Measurements from ENCODE around the gene DACH1. TPM values are rescaled to one million over a fixed set of nuclear protein-coding genes. Genes with fewer than 3 reads are reported as not detected.

DACH1 gene
- total and polyA plus RNA-seq, 2 donors (not counting 1 experiment from before 2014, with no cell fraction given), result 0.02 to 0.33 TPM

DNA sequence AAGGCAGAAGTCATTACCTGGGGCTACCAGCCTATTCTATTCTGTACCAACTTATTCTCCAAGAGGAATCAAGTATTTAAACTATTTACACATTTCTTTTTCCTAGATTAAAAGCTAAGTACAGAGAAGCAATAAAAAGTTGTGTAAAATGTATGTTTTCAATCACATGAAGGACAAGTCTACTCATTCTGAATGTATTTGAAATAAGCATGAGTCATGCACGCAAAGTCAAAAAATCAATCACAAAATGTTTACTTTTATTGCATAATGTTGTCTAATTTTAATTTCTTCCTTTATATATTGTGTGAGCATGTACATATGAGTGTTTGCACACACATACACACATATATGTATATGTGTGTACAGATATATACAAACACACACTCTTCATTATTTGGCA, 136.7 kb downstream of the DACH1 start:
- DNase-seq (ENCODE audit: low read depth in 2 of 2), result no peak

DNA sequence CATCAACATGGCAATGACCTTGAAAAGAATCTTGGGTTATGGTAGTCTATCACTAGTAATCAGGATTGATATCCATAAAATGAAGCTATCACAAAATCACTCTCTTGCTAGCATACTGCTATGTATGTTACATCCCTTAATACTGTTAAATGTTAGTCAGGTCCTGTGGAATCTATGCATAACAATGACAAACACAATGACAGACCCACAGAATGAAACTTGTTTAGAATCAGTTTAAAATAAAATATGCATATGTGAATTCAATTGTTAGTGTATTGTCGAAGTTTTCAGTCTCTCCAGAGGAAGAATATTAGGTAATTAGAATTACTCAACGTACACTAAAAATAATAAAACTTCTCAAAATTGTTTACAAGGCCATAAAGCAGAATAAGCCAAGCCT, 137.6 kb downstream of the DACH1 start:
- DNase-seq (ENCODE audit: low read depth in 2 of 2), result no peak
- no peaks in the 10 kb centered on the region for H3K4me1 ChIP-seq (ENCODE audit: control insufficient read depth, extremely low read depth, insufficient read depth, low read length)
- no peak overlapping the region for H3K4me3 ChIP-seq (replicated peaks in 1 of 4; ENCODE audit: control extremely low read depth in 1 of 4, insufficient read depth in 1 of 4, low read depth in 3 of 4, low read length in 4 of 4)
- no peaks in the 10 kb centered on the region for H3K36me3 ChIP-seq (ENCODE audit: control insufficient read depth, insufficient read depth, low read length)
- no peak overlapping the region for H2AFZ ChIP-seq (ENCODE audit: low read length)
- TF ChIP-seq, protein P1, sequence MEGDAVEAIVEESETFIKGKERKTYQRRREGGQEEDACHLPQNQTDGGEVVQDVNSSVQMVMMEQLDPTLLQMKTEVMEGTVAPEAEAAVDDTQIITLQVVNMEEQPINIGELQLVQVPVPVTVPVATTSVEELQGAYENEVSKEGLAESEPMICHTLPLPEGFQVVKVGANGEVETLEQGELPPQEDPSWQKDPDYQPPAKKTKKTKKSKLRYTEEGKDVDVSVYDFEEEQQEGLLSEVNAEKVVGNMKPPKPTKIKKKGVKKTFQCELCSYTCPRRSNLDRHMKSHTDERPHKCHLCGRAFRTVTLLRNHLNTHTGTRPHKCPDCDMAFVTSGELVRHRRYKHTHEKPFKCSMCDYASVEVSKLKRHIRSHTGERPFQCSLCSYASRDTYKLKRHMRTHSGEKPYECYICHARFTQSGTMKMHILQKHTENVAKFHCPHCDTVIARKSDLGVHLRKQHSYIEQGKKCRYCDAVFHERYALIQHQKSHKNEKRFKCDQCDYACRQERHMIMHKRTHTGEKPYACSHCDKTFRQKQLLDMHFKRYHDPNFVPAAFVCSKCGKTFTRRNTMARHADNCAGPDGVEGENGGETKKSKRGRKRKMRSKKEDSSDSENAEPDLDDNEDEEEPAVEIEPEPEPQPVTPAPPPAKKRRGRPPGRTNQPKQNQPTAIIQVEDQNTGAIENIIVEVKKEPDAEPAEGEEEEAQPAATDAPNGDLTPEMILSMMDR (conservative IDR thresholded peaks at IDR 0.05 in 1 of 2, IDR thresholded peaks at IDR 0.05 in 1 of 2; ENCODE audit: low read depth in 1 of 2, low read length in 2 of 2), result no peak
- no peak for TF ChIP-seq EZH2 (IDR thresholded peaks at IDR 0.05; ENCODE audit: low read length, missing control alignments)
- H4K20me1 ChIP-seq (ENCODE audit: control insufficient read depth, extremely low read depth, insufficient read depth, low read length), result no peaks in the 10 kb centered on the region
- H3K27me3 ChIP-seq (ENCODE audit: control insufficient read depth, insufficient read depth, low read length), result no peaks in the 10 kb centered on the region
- H3K9me3 ChIP-seq (ENCODE audit: control insufficient read depth, insufficient read depth, low read depth, low read length), result no peaks in the 10 kb centered on the region
- H3K27ac ChIP-seq (ENCODE audit: insufficient read depth, low read length), result no peak overlapping the region
- H3K79me2 ChIP-seq (ENCODE audit: control insufficient read depth, insufficient read depth, low read length), result no peaks in the 10 kb centered on the region
- no peak overlapping the region for H3K9ac ChIP-seq (ENCODE audit: insufficient read depth, low read length)
- no peak overlapping the region for H3K4me2 ChIP-seq (ENCODE audit: extremely low read depth, insufficient read depth, low read length)

More for the DNA sequence above, 136.7 kb downstream of the DACH1 start:
- Histone ChIP-seq H3K27ac (ENCODE audit: insufficient read depth, low read length) (no peak overlapping the region), H3K36me3 (ENCODE audit: control insufficient read depth, insufficient read depth, low read length) (no peaks in the 10 kb centered on the region), H2AFZ (ENCODE audit: low read length) (no peak overlapping the region), H3K9ac (ENCODE audit: insufficient read depth, low read length) (no peak overlapping the region), H3K4me1 (ENCODE audit: control insufficient read depth, extremely low read depth, insufficient read depth, low read length) (no peaks in the 10 kb centered on the region), H3K27me3 (ENCODE audit: control insufficient read depth, insufficient read depth, low read length) (no peaks in the 10 kb centered on the region), H3K4me2 (ENCODE audit: extremely low read depth, insufficient read depth, low read length) (no peak overlapping the region), H3K4me3 (replicated peaks in 1 of 4; ENCODE audit: control extremely low read depth in 1 of 4, insufficient read depth in 1 of 4, low read depth in 3 of 4, low read length in 4 of 4) (no peak overlapping the region), H4K20me1 (ENCODE audit: control insufficient read depth, extremely low read depth, insufficient read depth, low read length) (no peaks in the 10 kb centered on the region), H3K9me3 (ENCODE audit: control insufficient read depth, insufficient read depth, low read depth, low read length) (no peaks in the 10 kb centered on the region), H3K79me2 (ENCODE audit: control insufficient read depth, insufficient read depth, low read length) (no peaks in the 10 kb centered on the region)
- TF ChIP-seq EZH2 (IDR thresholded peaks at IDR 0.05; ENCODE audit: low read length, missing control alignments), result no peak
- TF ChIP-seq, protein P1 (conservative IDR thresholded peaks at IDR 0.05 in 1 of 2, IDR thresholded peaks at IDR 0.05 in 1 of 2; ENCODE audit: low read depth in 1 of 2, low read length in 2 of 2), result no peak

GRCh38 chr13:71727662-71728061, 139.3 kb downstream of the DACH1 start:
- Histone ChIP-seq H3K9ac (ENCODE audit: insufficient read depth, low read length) (no peak overlapping the region), H3K4me3 (replicated peaks in 1 of 4; ENCODE audit: control extremely low read depth in 1 of 4, insufficient read depth in 1 of 4, low read depth in 3 of 4, low read length in 4 of 4) (no peak overlapping the region), H3K27me3 (ENCODE audit: control insufficient read depth, insufficient read depth, low read length) (no peaks in the 10 kb centered on the region), H3K4me1 (ENCODE audit: control insufficient read depth, extremely low read depth, insufficient read depth, low read length) (no peaks in the 10 kb centered on the region), H2AFZ (ENCODE audit: low read length) (no peak overlapping the region), H3K79me2 (ENCODE audit: control insufficient read depth, insufficient read depth, low read length) (no peaks in the 10 kb centered on the region), H4K20me1 (ENCODE audit: control insufficient read depth, extremely low read depth, insufficient read depth, low read length) (no peaks in the 10 kb centered on the region), H3K36me3 (ENCODE audit: control insufficient read depth, insufficient read depth, low read length) (no peaks in the 10 kb centered on the region), H3K9me3 (ENCODE audit: control insufficient read depth, insufficient read depth, low read depth, low read length) (no peaks in the 10 kb centered on the region), H3K27ac (ENCODE audit: insufficient read depth, low read length) (no peak overlapping the region), H3K4me2 (ENCODE audit: extremely low read depth, insufficient read depth, low read length) (no peak overlapping the region)
- TF ChIP-seq EZH2 (IDR thresholded peaks at IDR 0.05; ENCODE audit: low read length, missing control alignments), result no peak
- TF ChIP-seq, protein P1 (conservative IDR thresholded peaks at IDR 0.05 in 1 of 2, IDR thresholded peaks at IDR 0.05 in 1 of 2; ENCODE audit: low read depth in 1 of 2, low read length in 2 of 2), result no peak
- no peak for DNase-seq (ENCODE audit: low read depth in 2 of 2)

Data from fibroblast of lung (primary cell).